ENCODE results near the gene FBXL5.

- no peak for TF ChIP-seq CTCF (IDR thresholded peaks at IDR 0.05; ENCODE audit: insufficient read depth, low read length, poor library complexity, severe bottlenecking)
- no peak for TF ChIP-seq EZH2phosphoT487 (conservative IDR thresholded peaks at IDR 0.05; ENCODE audit: low read length)
Observed at GRCh38 chr4:15667006-15667405, 11.8 kb upstream of the FBXL5 start.
